SK-N-MC (cell line): Measurements from ENCODE around the gene STX17.

ENCODE experiments used
- EZH2 ChIP-seq: fragments of 200-600 bp; sonication (generic); IDR thresholded peaks from one replicate; pipeline ENCODE4 v1.6.1; 2017; ENCODE audit warnings: antibody characterized with exemption
- POLR2AphosphoS5 ChIP-seq: IDR thresholded peaks from 2 replicates; pipeline ENCODE4 v1.6.1; 2012; ENCODE audit warnings: mild to moderate bottlenecking, low read depth, low read length, borderline replicate concordance

DNA sequence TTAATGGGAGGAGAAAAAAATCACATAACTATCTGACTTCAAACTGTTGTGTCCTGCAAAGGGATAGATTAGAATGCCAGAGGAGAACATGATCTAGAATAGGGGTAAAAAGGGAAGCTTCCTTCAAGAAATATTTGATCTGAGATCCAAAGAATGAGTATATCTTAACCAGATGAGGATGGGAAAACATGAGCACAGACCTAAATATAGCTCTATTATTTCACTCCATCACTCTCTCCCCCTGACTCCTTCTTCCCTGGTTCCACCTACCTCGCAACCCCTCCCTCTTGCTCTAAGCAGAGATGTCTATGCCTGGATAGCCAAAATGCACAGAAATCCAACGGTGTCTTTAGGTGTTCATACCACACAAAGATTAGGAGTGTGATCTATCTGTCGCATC, 48.4 kb upstream of the STX17 start:
- TF ChIP-seq EZH2 (no peak), POLR2AphosphoS5 (no peak)
